IMR-90 (cell line): Measurements from ENCODE around the gene PLGRKT. TPM values are rescaled to one million over a fixed set of nuclear protein-coding genes. Genes with fewer than 3 reads are reported as not detected.

Source experiments
- ATAC-seq: fragments of 200-7000 bp; cut with Tn5 transposase; 2 replicates; pipeline ENCODE4 v1.9.1; 2020; ENCODE audit warnings: low read depth, mild to moderate bottlenecking, moderate library complexity
- BruUV-seq: library from RNA; stranded (reverse); fragments of 400-500 nt; replicated peaks from 2 replicates; lab custom pipeline; 2021; lab: Mats Ljungman, UMichigan
- CTCF ChIA-PET: fragments of 300-600 bp; formaldehyde crosslinking; extraction: SDS; loops from one replicate; lab custom pipeline; 2021; ENCODE audit warnings: antibody characterized with exemption; lab: Yijun Ruan, JAX
- POLR2A ChIA-PET: fragments of 300-600 bp; sonication (Branson Sonifier 250); formaldehyde crosslinking; loops from one replicate; lab custom pipeline; 2022; ENCODE audit warnings: antibody characterized with exemption; ENCODE audit not compliant: unreplicated experiment; lab: Charles Lee
- DNase-seq: peaks from one replicate; pipeline ENCODE4 v3.0.0; 2013
- H2AFZ ChIP-seq: replicated peaks from 2 replicates; pipeline ENCODE3; 2013; ENCODE audit warnings: low read length, mild to moderate bottlenecking; ENCODE audit not compliant: poor library complexity
- H2AK5ac ChIP-seq: 2 replicates; pipeline ENCODE4 v1.6.1; 2013; ENCODE audit warnings: low read depth, low read length, inconsistent platforms
- H2AK9ac ChIP-seq: replicated peaks from 2 replicates; pipeline ENCODE3; 2013; ENCODE audit warnings: mild to moderate bottlenecking, low read depth, low read length, moderate library complexity; ENCODE audit not compliant: poor library complexity
- H2BK120ac ChIP-seq: 2 replicates; pipeline ENCODE4 v1.6.1; 2013; ENCODE audit warnings: low read depth, low read length, inconsistent platforms
- H2BK15ac ChIP-seq: 3 replicates; pipeline ENCODE4 v1.6.1; 2013; ENCODE audit warnings: low read depth, low read length, inconsistent platforms
- H2BK20ac ChIP-seq: 2 replicates; pipeline ENCODE4 v1.6.1; 2013; ENCODE audit warnings: low read depth, mild to moderate bottlenecking, inconsistent platforms, low read length, moderate library complexity
- H2BK5ac ChIP-seq: 2 replicates; pipeline ENCODE4 v1.6.1; 2013; ENCODE audit warnings: mild to moderate bottlenecking, low read depth, low read length, inconsistent platforms; ENCODE audit not compliant: poor library complexity, severe bottlenecking
- H3K14ac ChIP-seq: replicated peaks from 2 replicates; pipeline ENCODE4 v1.6.1; 2013; ENCODE audit warnings: low read depth, low read length, inconsistent platforms
- H3K18ac ChIP-seq: 2 replicates; pipeline ENCODE4 v1.6.1; 2013; ENCODE audit warnings: low read depth, low read length, control low read depth
- H3K23ac ChIP-seq: 2 replicates; pipeline ENCODE4 v1.6.1; 2013; ENCODE audit warnings: low read depth, low read length, inconsistent platforms
- H3K27ac ChIP-seq: 2 replicates; pipeline ENCODE4 v1.5.1; 2013; ENCODE audit warnings: mild to moderate bottlenecking, control low read depth, low read length; ENCODE audit not compliant: insufficient read depth
- H3K27me3 ChIP-seq: 2 replicates; pipeline ENCODE4 v1.6.1; 2013; ENCODE audit warnings: low read length; ENCODE audit not compliant: control insufficient read depth, insufficient read depth
- H3K36me3 ChIP-seq: 2 replicates; pipeline ENCODE4 v1.6.1; 2013; ENCODE audit warnings: low read length, mixed read lengths; ENCODE audit not compliant: control insufficient read depth, insufficient read depth
- H3K4ac ChIP-seq: 2 replicates; pipeline ENCODE4 v1.6.1; 2013; ENCODE audit warnings: low read depth, low read length, inconsistent platforms
- H3K4me1 ChIP-seq: 2 replicates; pipeline ENCODE4 v1.6.1; 2013; ENCODE audit warnings: low read length, mixed read lengths; ENCODE audit not compliant: control insufficient read depth, insufficient read depth
- H3K4me2 ChIP-seq: 2 replicates; pipeline ENCODE4 v1.6.1; 2013; ENCODE audit warnings: low read depth, mild to moderate bottlenecking, control low read depth, low read length, moderate library complexity
- H3K4me3 ChIP-seq: 2 replicates; pipeline ENCODE4 v1.5.1; 2013; ENCODE audit warnings: low read depth, mild to moderate bottlenecking, control low read depth, low read length, moderate library complexity; ENCODE audit not compliant: insufficient read depth
- H3K56ac ChIP-seq: 2 replicates; pipeline ENCODE4 v1.6.1; 2013; ENCODE audit warnings: low read length, inconsistent platforms; ENCODE audit not compliant: insufficient read depth; ENCODE audit errors: extremely low read depth
- H3K79me1 ChIP-seq, 2 experiments: 2 replicates each; pipeline ENCODE4 v1.6.1; 2013; ENCODE audit warnings: low read length in 2 of 2, inconsistent platforms in 1 of 2, low read depth in 1 of 2
- H3K9ac ChIP-seq: 2 replicates; pipeline ENCODE4 v1.6.1; 2013; ENCODE audit warnings: low read depth, low read length, control low read depth
- H3K9me1 ChIP-seq: 2 replicates; pipeline ENCODE4 v1.6.1; 2013; ENCODE audit warnings: low read length, inconsistent platforms; ENCODE audit not compliant: insufficient read depth
- H3K9me3 ChIP-seq: 2 replicates; pipeline ENCODE4 v1.6.1; 2013; ENCODE audit warnings: low read length; ENCODE audit not compliant: control insufficient read depth, insufficient read depth
- H4K20me1 ChIP-seq: 2 replicates; pipeline ENCODE4 v1.6.1; 2013; ENCODE audit warnings: low read length, inconsistent platforms; ENCODE audit not compliant: insufficient read depth
- H4K5ac ChIP-seq: 2 replicates; pipeline ENCODE4 v1.6.1; 2013; ENCODE audit warnings: mild to moderate bottlenecking, low read depth, low read length, control low read depth
- H4K8ac ChIP-seq, 2 experiments: 2 replicates each; pipeline ENCODE4 v1.6.1; 2013; ENCODE audit warnings: low read depth in 2 of 2, low read length in 2 of 2, control low read depth in 1 of 2, inconsistent platforms in 1 of 2
- H4K91ac ChIP-seq: 2 replicates; pipeline ENCODE4 v1.6.1; 2013; ENCODE audit warnings: low read depth, low read length, inconsistent platforms; ENCODE audit not compliant: insufficient read depth
- CEBPB ChIP-seq: IDR thresholded peaks from 2 replicates; pipeline ENCODE4 v1.6.1; 2012; ENCODE audit warnings: low read depth, low read length, improper control_type of control experiment
- CHD1 ChIP-seq: IDR thresholded peaks from 2 replicates; pipeline ENCODE4 v1.6.1; 2012; ENCODE audit warnings: low read depth, low read length, improper control_type of control experiment
- ELK1 ChIP-seq: fragments of 150-350 bp; IDR thresholded peaks from 2 replicates; pipeline ENCODE4 v1.6.1; 2016; ENCODE audit warnings: low read depth, mild to moderate bottlenecking, low read length, moderate library complexity, borderline replicate concordance
- FOS ChIP-seq: fragments of 150-350 bp; IDR thresholded peaks from 2 replicates; pipeline ENCODE4 v1.6.1; 2016; ENCODE audit warnings: low read depth, low read length
- MAFK ChIP-seq: IDR thresholded peaks from 2 replicates; pipeline ENCODE4 v1.6.1; 2012; ENCODE audit warnings: low read depth, low read length, improper control_type of control experiment
- MAZ ChIP-seq: IDR thresholded peaks from 2 replicates; pipeline ENCODE4 v1.6.1; 2012; ENCODE audit warnings: low read depth, mild to moderate bottlenecking, low read length, improper control_type of control experiment, moderate library complexity, borderline replicate concordance
- MXI1 ChIP-seq: IDR thresholded peaks from 2 replicates; pipeline ENCODE4 v1.6.1; 2012; ENCODE audit warnings: low read depth, mild to moderate bottlenecking, low read length, moderate library complexity, borderline replicate concordance
- NFE2L2 ChIP-seq: fragments of 150-350 bp; IDR thresholded peaks from 2 replicates; pipeline ENCODE4 v1.6.1; 2016; ENCODE audit warnings: low read depth, mild to moderate bottlenecking, low read length
- POLR2A ChIP-seq: IDR thresholded peaks from 2 replicates; pipeline ENCODE4 v1.6.1; 2012; ENCODE audit warnings: mild to moderate bottlenecking, low read depth, low read length
- RAD21 ChIP-seq: IDR thresholded peaks from 2 replicates; pipeline ENCODE4 v1.6.1; 2012; ENCODE audit warnings: low read length, improper control_type of control experiment
- RCOR1 ChIP-seq: IDR thresholded peaks from 2 replicates; pipeline ENCODE4 v1.6.1; 2012; ENCODE audit warnings: mild to moderate bottlenecking, low read length, improper control_type of control experiment; ENCODE audit not compliant: insufficient replicate concordance
- RFX5 ChIP-seq: IDR thresholded peaks from 2 replicates; pipeline ENCODE4 v1.8.0; 2012; ENCODE audit warnings: low read depth, mild to moderate bottlenecking, low read length, moderate library complexity
- WGBS, 2 experiments: methylation state at CpG; one replicate each; pipeline versions ENCODE4 v1.1.5 to v1.1.7; 2013; ENCODE audit warnings: missing lambda C conversion rate in 2 of 2; ENCODE audit not compliant: insufficient read length in 1 of 2; ENCODE audit errors: extremely low coverage in 2 of 2; 5-methylcytosine and 5-hydroxymethylcytosine counted together
- dilution Hi-C: fragments of 300-500 bp; cut with HindIII; formaldehyde crosslinking; loops from one replicate; pipeline ENCODE4 v1.14.3; 2018; ENCODE audit warnings: low sequenced_read_pairs; ENCODE audit not compliant: unreplicated experiment
- in situ Hi-C: fragments of 300-500 bp; cut with MboI; formaldehyde crosslinking; loops from 3 replicates; pipeline ENCODE4 v1.14.3; 2019; ENCODE audit warnings: low sequenced_read_pairs, inconsistent platforms, mixed read lengths
- intact Hi-C: fragments of 100-400 bp; cut with micrococcal nuclease; formaldehyde crosslinking; loops from 2 replicates; pipeline ENCODE4 v1.10.0; 2022
- polyA plus RNA-seq, 3 experiments: library from polyadenylated mRNA; depleted of rRNA; stranded (reverse); fragments of >200 nt; gene quantifications; 2 replicates each; pipeline ENCODE4 v1.2.3, GENCODE V29; 2012; ENCODE audit warnings: low replicate concordance in 1 of 3
- total RNA-seq: library from RNA; depleted of rRNA; stranded (reverse); fragments of >200 nt; gene quantifications from 2 replicates; pipeline ENCODE4 v1.2.3, GENCODE V29; 2012

The PLGRKT gene
- total and polyA plus RNA-seq, 2 of the 4 experiments (the other 2 are of a cell fraction), result 10.8 to 12.7 TPM

GRCh38 chr9:5483306-5483705 lies 45.6 kb upstream of the PLGRKT start:
- Histone ChIP-seq H3K9me1 (no peaks in the 10 kb centered on the region; the same call in 1 of the 2 replicates), H3K36me3 (no peaks in the 10 kb centered on the region), H3K4me1 (no peaks in the 10 kb centered on the region), H3K14ac (no peak overlapping the region), H3K18ac (no peak overlapping the region), H3K4ac (no peak overlapping the region), H4K91ac (no peak overlapping the region), H3K9ac (no peak overlapping the region), H3K4me3 (no peak overlapping the region), H4K5ac (no peak overlapping the region), H2BK15ac (no peak overlapping the region), H2BK120ac (no peak overlapping the region), H3K56ac (no peak overlapping the region), H2AFZ (no peak overlapping the region), H2BK20ac (no peak overlapping the region), H3K4me2 (no peak overlapping the region), H2AK9ac (no peak overlapping the region), H3K23ac (no peak overlapping the region), H3K27ac (no peak overlapping the region), H3K27me3 (no peaks in the 10 kb centered on the region), H2AK5ac (no peak overlapping the region), H3K9me3 (no peaks in the 10 kb centered on the region), H4K8ac (no peak overlapping the region), H3K79me1 (no peaks in the 10 kb centered on the region), H4K20me1 (no peaks in the 10 kb centered on the region), H2BK5ac (no peak overlapping the region)
- in situ Hi-C loops, result no loop called here
- ChIA-PET POLR2A (no interaction called here), CTCF (no interaction called here)
- no CpG with 5 or more reads among the region's 2 CpGs for WGBS, 2 experiments
- BruUV-seq, result no TSS peak
- DNase-seq, result no peak
- intact Hi-C loops, result no loop called here
- no peak for ATAC-seq
- TF ChIP-seq POLR2A (no peak), MAFK (no peak), RFX5 (no peak), MAZ (no peak), NFE2L2 (no peak), RAD21 (no peak), ELK1 (no peak), MXI1 (no peak), RCOR1 (no peak), FOS (no peak), CHD1 (no peak), CEBPB (no peak)
- dilution Hi-C loops, result no loop called here
